Stimulated activated CD4-positive, alpha-beta T cell treated with anti-CD3 and anti-CD28 coated beads, Interleukin-12 subunit alpha, Interleukin-12 subunit beta, amount 100 ng/mL, for 4 hours (primary cell): ENCODE measurements around the gene LENG1.

ENCODE experiments used
- DNase-seq: peaks from one replicate; pipeline ENCODE4 v3.0.0-alpha.2; 2020

The LENG1 gene

DNA sequence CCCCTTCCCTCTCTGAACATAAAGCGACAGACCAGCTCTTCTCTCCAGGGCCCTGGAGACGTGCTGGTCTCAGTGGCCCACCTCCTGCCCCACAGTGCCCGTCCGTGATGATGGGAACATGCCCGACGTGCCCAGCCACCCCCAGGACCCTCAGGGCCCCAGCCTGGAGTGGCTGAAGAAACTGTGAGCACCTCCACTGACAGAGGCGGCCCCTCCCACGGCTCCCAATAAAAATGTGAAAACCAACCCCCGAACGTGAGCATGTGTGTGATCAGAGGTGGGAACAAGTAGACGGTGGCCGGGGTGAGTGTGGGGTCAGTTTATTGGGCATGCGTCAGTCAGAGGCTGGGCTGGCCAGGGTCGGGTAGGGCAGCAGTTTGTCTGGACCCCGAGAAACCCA, 52.8 kb downstream of the LENG1 start:
- no peak for DNase-seq

DNA sequence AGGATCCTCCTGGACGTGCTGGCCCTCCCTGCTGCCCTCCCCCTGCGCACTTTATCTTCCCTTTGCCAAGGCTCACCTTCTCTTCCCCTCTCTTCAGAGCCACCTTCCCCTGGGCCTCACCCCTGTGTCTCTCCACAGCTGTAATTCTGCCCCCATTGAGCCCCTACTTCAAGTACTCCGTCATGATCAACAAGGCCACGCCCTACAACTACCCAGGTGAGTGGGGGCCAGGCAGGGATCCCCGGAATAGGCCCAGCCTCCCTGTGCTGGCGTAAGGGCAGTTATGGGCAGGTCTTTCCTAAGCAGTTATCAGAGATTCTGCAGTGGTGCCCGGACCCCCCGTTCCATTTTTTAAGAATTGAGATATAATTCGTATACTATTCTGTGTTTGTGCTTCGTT, 53.7 kb downstream of the LENG1 start:
- DNase-seq = no peak
